ENCODE results near the gene FABP1. TPM values are rescaled to one million over a fixed set of nuclear protein-coding genes. Genes with fewer than 3 reads are reported as not detected.
A peak's percentile ranks its signal among the peaks of the same experiment; 100 is the strongest.

FABP1 gene
- total RNA-seq, 1 donor from 2014 or later: not detected

DNA sequence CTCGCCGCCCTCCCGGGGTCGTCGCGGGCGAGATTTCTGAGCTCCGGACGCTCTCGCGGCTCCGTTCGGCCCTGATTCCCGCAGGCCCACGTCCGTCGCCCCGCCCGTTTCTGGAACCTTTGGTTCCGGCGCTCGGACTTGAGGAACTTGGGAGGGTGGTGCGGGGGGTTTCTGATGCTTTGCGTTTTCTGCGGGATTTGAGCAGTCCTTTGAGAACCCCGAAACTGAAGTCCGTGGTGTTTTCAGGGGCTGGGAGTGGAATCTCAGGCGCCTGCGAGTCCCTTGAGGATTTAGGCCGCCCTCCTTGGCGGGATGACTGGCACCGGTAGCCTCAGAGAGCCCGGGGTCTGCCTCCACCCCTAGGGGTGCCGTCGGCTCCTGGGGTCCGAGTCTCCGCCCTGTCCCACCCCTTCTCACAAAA, 42.6 kb upstream of the FABP1 start:
- peak overlapping the region; percentile 65 for H3K4me3 ChIP-seq
- ATAC-seq (peak; percentile 44 to 70), DNase-seq (peak; percentile 76)
- intact Hi-C loops (cut with DNase I): no loop called here
- H3K27me3 ChIP-seq (ENCODE audit: low read depth): no peaks in the 10 kb centered on the region
- H3K9me3 ChIP-seq: no peaks in the 10 kb centered on the region
- H3K4me1 ChIP-seq: peaks cover 10% of the 10 kb centered on the region
- no peaks in the 10 kb centered on the region for H3K36me3 ChIP-seq
- H3K27ac ChIP-seq: peak overlapping the region; percentile 81
- TF ChIP-seq, protein P1, sequence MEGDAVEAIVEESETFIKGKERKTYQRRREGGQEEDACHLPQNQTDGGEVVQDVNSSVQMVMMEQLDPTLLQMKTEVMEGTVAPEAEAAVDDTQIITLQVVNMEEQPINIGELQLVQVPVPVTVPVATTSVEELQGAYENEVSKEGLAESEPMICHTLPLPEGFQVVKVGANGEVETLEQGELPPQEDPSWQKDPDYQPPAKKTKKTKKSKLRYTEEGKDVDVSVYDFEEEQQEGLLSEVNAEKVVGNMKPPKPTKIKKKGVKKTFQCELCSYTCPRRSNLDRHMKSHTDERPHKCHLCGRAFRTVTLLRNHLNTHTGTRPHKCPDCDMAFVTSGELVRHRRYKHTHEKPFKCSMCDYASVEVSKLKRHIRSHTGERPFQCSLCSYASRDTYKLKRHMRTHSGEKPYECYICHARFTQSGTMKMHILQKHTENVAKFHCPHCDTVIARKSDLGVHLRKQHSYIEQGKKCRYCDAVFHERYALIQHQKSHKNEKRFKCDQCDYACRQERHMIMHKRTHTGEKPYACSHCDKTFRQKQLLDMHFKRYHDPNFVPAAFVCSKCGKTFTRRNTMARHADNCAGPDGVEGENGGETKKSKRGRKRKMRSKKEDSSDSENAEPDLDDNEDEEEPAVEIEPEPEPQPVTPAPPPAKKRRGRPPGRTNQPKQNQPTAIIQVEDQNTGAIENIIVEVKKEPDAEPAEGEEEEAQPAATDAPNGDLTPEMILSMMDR (IDR thresholded peaks at IDR 0.05): no peak

DNA sequence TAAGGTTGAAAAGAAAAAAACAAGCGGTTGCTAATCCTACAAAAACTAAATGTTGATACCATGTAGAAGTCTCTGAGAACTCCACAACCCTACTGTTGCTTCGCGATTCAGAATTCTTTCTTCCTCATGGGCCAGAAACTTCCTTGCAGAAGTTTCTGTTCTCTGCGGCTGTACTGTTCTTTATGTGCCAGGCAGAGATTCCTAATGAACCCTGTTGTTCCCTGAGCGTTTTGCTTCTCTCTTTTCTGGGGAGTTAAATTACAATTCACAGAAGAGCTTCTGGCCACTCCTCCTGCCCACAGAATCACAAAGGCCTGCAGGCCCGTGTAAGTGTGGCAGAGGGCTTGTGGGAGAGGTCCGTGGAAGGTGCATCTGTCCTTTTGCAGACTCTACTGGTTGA, 40.5 kb upstream of the FABP1 start:
- intact Hi-C loops (cut with DNase I): no loop called here
- H3K27ac ChIP-seq: no peak overlapping the region

DNA sequence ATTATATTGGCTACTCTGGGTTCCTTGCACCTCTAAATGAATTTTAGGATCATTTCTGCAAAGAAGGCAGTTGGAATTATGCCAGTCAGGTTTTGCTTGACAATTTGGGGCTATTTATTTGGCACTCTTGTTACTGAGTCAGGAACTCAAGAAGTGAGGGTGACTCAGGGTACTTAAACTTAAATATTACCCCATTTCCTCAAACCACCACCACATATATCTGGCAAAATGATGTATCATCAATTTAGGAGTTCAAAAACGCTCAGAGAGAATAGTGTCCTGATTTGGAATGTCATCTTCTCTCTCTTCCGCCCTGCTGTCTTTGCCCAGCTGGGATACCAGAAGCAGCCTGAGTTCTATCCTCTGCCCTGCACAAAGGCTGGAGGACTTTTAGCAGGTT, 39.9 kb upstream of the FABP1 start:
- Histone ChIP-seq H3K4me3 (no peak overlapping the region), H3K27me3 (ENCODE audit: low read depth) (no peaks in the 10 kb centered on the region), H3K27ac (no peak overlapping the region), H3K9me3 (no peaks in the 10 kb centered on the region), H3K4me1 (peaks cover 10% of the 10 kb centered on the region), H3K36me3 (no peaks in the 10 kb centered on the region)
- intact Hi-C loops (cut with DNase I): no loop called here
- DNase-seq (no peak), ATAC-seq (no peak)
- TF ChIP-seq, protein P1 (IDR thresholded peaks at IDR 0.05): no peak

More for the DNA sequence above, 40.5 kb upstream of the FABP1 start:
- Histone ChIP-seq H3K27me3 (ENCODE audit: low read depth) (no peaks in the 10 kb centered on the region), H3K4me3 (no peak overlapping the region), H3K36me3 (no peaks in the 10 kb centered on the region), H3K9me3 (no peaks in the 10 kb centered on the region), H3K4me1 (peaks cover 10% of the 10 kb centered on the region)
- DNase-seq (no peak), ATAC-seq (no peak)
- TF ChIP-seq, protein P1 (IDR thresholded peaks at IDR 0.05): no peak

DNA sequence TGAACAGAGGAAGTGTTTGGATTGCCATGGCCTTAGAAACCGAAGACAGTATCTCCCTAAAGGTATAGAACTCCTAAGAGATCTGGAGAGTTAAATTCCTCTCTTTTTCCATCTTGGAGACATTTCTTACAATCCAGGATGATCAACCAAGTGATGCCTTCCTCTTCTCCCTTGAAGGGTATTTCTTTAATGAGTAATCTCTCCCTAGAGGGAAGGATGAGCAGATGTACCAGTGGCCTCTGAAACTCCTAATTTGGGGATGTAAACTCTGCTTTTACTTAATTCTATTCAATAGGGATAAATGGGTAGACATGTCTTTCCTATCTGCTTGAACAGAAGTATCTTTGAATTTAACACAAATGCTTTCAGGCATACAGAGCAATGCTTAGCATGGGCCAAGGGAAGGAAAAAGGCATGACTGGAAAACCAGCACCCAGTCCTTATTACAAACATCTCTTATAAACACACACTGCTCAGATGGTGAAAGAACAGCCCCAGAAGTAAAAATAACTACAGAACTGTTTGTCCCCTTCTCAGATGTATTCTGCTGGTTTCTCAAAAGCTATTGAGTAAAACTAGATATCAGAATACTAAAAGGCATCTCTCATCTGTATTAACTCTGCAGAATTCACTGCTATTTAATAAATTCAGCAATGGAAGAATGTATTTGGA, 37.6 kb upstream of the FABP1 start:
- DNase-seq (no peak), ATAC-seq (no peak)
- TF ChIP-seq, protein P1 (IDR thresholded peaks at IDR 0.05): no peak
- Histone ChIP-seq H3K27ac (no peak overlapping the region), H3K27me3 (ENCODE audit: low read depth) (no peaks in the 10 kb centered on the region), H3K36me3 (no peaks in the 10 kb centered on the region), H3K9me3 (no peaks in the 10 kb centered on the region), H3K4me3 (no peak overlapping the region), H3K4me1 (no peaks in the 10 kb centered on the region)
- intact Hi-C loops (cut with DNase I): no loop called here

DNA sequence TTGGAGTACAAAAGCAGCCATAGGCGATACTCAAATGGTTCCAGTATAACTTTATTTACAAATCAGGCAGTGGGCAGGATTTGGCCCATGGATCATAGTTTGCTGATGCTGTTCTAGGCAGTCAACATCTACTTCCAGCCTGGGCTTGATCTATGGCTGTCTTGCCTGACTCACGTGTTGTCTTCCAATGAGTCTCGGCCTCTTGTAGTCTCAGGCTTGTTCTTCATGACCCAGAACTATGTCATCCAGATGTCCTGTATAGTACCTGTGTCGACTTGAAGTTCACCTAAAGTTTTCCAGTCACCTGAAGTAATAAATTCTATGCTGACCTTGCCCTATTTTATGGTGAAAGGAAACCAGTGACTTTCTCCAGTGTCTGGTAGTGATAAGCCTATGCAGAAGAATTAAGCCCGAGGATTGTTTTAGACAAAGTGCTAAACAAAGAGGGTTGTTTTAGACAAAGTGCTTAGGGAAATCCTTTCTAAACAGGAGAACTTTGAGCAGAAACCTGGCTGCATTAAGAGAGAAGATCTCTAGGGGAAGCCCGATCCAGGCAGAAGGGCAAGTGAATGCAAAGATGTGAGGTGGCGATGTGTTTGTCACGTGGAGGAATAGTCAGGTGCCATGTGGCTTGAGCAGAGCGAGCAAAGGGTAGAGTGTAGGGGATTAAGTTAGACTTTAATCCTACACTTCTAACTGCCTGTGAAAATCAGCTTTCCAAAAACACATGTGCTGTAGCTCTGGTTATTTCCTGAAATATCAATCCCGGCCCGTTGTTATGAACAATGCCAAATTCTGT, 33.8 kb upstream of the FABP1 start:
- TF ChIP-seq, protein P1 (IDR thresholded peaks at IDR 0.05): no peak
- Histone ChIP-seq H3K9me3 (no peaks in the 10 kb centered on the region), H3K27me3 (ENCODE audit: low read depth) (no peaks in the 10 kb centered on the region), H3K4me3 (no peak overlapping the region), H3K27ac (no peak overlapping the region), H3K4me1 (no peaks in the 10 kb centered on the region), H3K36me3 (no peaks in the 10 kb centered on the region)
- ATAC-seq: no peak
- no peak for DNase-seq
- intact Hi-C loops (cut with DNase I): no loop called here

Measured in lower lobe of right lung (tissue), 2 donors.